WTC11 (cell line): ENCODE results near the gene SH2D4B. TPM values are rescaled to one million over a fixed set of nuclear protein-coding genes. Genes with fewer than 3 reads are reported as not detected.
A peak's percentile ranks its signal among the peaks of the same experiment; 100 is the strongest.

Experiments
- ATAC-seq: fragments of 200-7000 bp; cut with Tn5 transposase; 2 replicates; pipeline ENCODE4 v1.10.0; 2021; ENCODE audit warnings: mild to moderate bottlenecking, moderate library complexity
- CTCF ChIA-PET: fragments of 300-600 bp; sonication (Branson Sonifier 250); formaldehyde crosslinking; loops from one replicate; lab custom pipeline; 2021; ENCODE audit warnings: antibody characterized with exemption; lab: Charles Lee
- POLR2A ChIA-PET: fragments of 350-600 bp; sonication (Branson Sonifier 250); formaldehyde crosslinking; loops from one replicate; lab custom pipeline; 2021; ENCODE audit warnings: antibody characterized with exemption; lab: Charles Lee
- DNase-seq: peaks from one replicate; pipeline ENCODE4 v3.0.0; 2021; ENCODE audit warnings: low spot score
- H3K27ac Mint-ChIP-seq: 2 replicates; pipeline ENCODE4 v1.8.0; 2021; ENCODE audit warnings: mixed read lengths
- H3K27me3 Mint-ChIP-seq: 2 replicates; pipeline ENCODE4 v1.8.0; 2021; ENCODE audit warnings: low read depth, mild to moderate bottlenecking, moderate library complexity, mixed read lengths
- H3K36me3 Mint-ChIP-seq: 2 replicates; pipeline ENCODE4 v1.8.0; 2021; ENCODE audit warnings: mixed read lengths
- H3K4me1 Mint-ChIP-seq: 2 replicates; pipeline ENCODE4 v1.8.0; 2022; ENCODE audit warnings: mixed read lengths
- H3K4me3 Mint-ChIP-seq: 2 replicates; pipeline ENCODE4 v1.8.0; 2021; ENCODE audit warnings: mild to moderate bottlenecking, moderate library complexity, mixed read lengths
- H3K9me3 Mint-ChIP-seq: 2 replicates; pipeline ENCODE4 v1.8.0; 2021; ENCODE audit warnings: mixed read lengths
- CREM ChIP-seq: sonication (generic); formaldehyde crosslinking; IDR thresholded peaks from 2 replicates; pipeline ENCODE4 v1.8.1; 2022; ENCODE audit warnings: mild to moderate bottlenecking, missing genetic modification reagents, moderate library complexity
- ETV6 ChIP-seq: sonication (generic); formaldehyde crosslinking; IDR thresholded peaks from 2 replicates; pipeline ENCODE4 v1.8.1; 2022; ENCODE audit warnings: mild to moderate bottlenecking, missing genetic modification reagents
- FOXP1 ChIP-seq: sonication (generic); formaldehyde crosslinking; IDR thresholded peaks from 2 replicates; pipeline ENCODE4 v1.8.0; 2022; ENCODE audit warnings: missing genetic modification reagents, mild to moderate bottlenecking, moderate library complexity, borderline replicate concordance
- KAT7 ChIP-seq: sonication (generic); formaldehyde crosslinking; IDR thresholded peaks from 2 replicates; pipeline ENCODE4 v1.8.1; 2023; ENCODE audit warnings: missing genetic modification reagents, mild to moderate bottlenecking, borderline replicate concordance
- MYBL2 ChIP-seq: sonication (generic); formaldehyde crosslinking; IDR thresholded peaks from 2 replicates; pipeline ENCODE4 v1.8.1; 2023; ENCODE audit warnings: mild to moderate bottlenecking, moderate library complexity, missing genetic modification reagents
- NR3C1 ChIP-seq: sonication (generic); formaldehyde crosslinking; conservative IDR thresholded peaks from 2 replicates; pipeline ENCODE4 v1.8.1; 2023; ENCODE audit warnings: low read depth, mild to moderate bottlenecking, missing genetic modification reagents
- PRRX2 ChIP-seq: fragments of 250-450 bp; sonication (Bioruptor Pico); IDR thresholded peaks from 2 replicates; pipeline ENCODE4 v1.8.0; 2021; ENCODE audit warnings: mild to moderate bottlenecking
- SMAD3 ChIP-seq: sonication (generic); formaldehyde crosslinking; IDR thresholded peaks from 2 replicates; pipeline ENCODE4 v1.8.0; 2022; ENCODE audit warnings: missing genetic modification reagents, mild to moderate bottlenecking, borderline replicate concordance
- SMAD4 ChIP-seq: sonication (generic); formaldehyde crosslinking; IDR thresholded peaks from 2 replicates; pipeline ENCODE4 v1.8.0; 2022; ENCODE audit warnings: mild to moderate bottlenecking, missing genetic modification reagents
- TEAD4 ChIP-seq: sonication (generic); formaldehyde crosslinking; IDR thresholded peaks from 2 replicates; pipeline ENCODE4 v1.8.0; 2022; ENCODE audit warnings: mild to moderate bottlenecking, missing genetic modification reagents
- ZNF121 ChIP-seq: sonication (generic); formaldehyde crosslinking; IDR thresholded peaks from 2 replicates; pipeline ENCODE4 v1.8.0; 2023; ENCODE audit warnings: missing genetic modification reagents
- ZNF138 ChIP-seq: sonication (generic); formaldehyde crosslinking; conservative IDR thresholded peaks from 2 replicates; pipeline ENCODE4 v1.8.1; 2022; ENCODE audit warnings: mild to moderate bottlenecking, moderate library complexity, missing genetic modification reagents
- ZNF416 ChIP-seq: fragments of 250-450 bp; sonication (Bioruptor Pico); IDR thresholded peaks from 2 replicates; pipeline ENCODE4 v1.9.0; 2021; ENCODE audit warnings: mild to moderate bottlenecking, inconsistent platforms
- total RNA-seq: library from RNA; stranded (reverse); gene quantifications from 3 replicates; pipeline ENCODE4 v1.2.3, GENCODE V29; 2021
- TF ChIP-seq, protein P1 (sequence below): sonication (generic); formaldehyde crosslinking; IDR thresholded peaks from 2 replicates; pipeline ENCODE4 v1.8.1; 2023; ENCODE audit warnings: mild to moderate bottlenecking, missing genetic modification reagents, moderate library complexity
- TF ChIP-seq, protein P2 (sequence below): sonication (generic); formaldehyde crosslinking; IDR thresholded peaks from 2 replicates; pipeline ENCODE4 v1.8.1; 2023; ENCODE audit warnings: mild to moderate bottlenecking, moderate library complexity, missing genetic modification reagents
- TF ChIP-seq, protein P3 (sequence below): sonication (generic); formaldehyde crosslinking; IDR thresholded peaks from 2 replicates; pipeline ENCODE4 v1.8.1; 2022; ENCODE audit warnings: mild to moderate bottlenecking, moderate library complexity, missing genetic modification reagents
- TF ChIP-seq, protein P4 (sequence below): sonication (generic); formaldehyde crosslinking; IDR thresholded peaks from 2 replicates; pipeline ENCODE4 v1.8.0; 2022; ENCODE audit warnings: mild to moderate bottlenecking, missing genetic modification reagents
- TF ChIP-seq, protein P5 (sequence below): sonication (generic); formaldehyde crosslinking; IDR thresholded peaks from 2 replicates; pipeline ENCODE4 v1.8.0; 2023; ENCODE audit warnings: mild to moderate bottlenecking, missing genetic modification reagents

The SH2D4B gene
- total RNA-seq, 1 experiment from 2014 or later, result 0.04 TPM

DNA sequence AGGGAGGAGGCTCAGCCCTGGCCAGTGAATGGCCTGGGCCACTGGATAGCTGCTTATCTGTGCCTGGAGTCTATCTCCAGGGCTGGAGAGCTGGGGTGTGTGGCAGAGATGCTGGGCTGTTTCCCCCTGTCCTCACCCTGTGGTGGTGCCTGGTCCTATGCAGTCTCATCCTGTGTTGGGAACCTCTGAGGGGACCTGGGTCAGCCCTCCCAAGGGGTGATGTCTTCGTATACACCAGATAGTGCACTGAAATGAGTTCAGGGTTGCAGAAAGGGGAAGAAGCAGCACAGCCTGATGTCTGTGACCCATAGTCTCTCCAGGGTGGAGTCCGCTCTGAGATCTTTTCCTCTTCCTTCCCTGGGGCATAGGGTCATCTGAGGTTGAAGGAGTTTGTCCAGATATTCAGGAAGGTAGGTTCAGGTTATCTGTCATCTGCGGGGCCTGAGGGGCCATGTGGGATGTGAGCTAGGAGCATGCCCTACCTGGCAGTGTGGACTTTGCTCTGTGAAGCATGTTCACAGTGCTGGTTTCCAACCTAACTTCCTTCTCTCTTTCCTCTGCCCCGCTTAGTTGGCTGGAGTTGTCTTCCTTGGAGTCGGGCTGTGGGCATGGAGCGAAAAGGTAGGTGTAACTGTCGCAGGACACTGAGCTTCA lies 33.4 kb upstream of the SH2D4B start:
- DNase-seq (no peak), ATAC-seq (peak; percentile 72)
- Mint-ChIP-seq H3K27me3 (no peaks in the 10 kb centered on the region), H3K4me3 (no peak overlapping the region), H3K4me1 (peaks cover 49% of the 10 kb centered on the region), H3K27ac (peak overlapping the region; percentile 55; the same call in 1 of the 2 replicates), H3K9me3 (no peaks in the 10 kb centered on the region), H3K36me3 (peaks cover 10% of the 10 kb centered on the region; the same call in 1 of the 2 replicates)
- ChIA-PET CTCF (interaction anchor here (0.9 to 20.7 kb wide), 21 partner anchors 7 to 247 kb away, joined by 3 to 802 read pairs (median 12); partner anchors contain the start of genes PRXL2A, SH2D4B and TSPAN14), POLR2A (interaction anchor here (1.3 to 1.9 kb wide), 3 partner anchors 43 to 60 kb away, joined by 3 to 6 read pairs (median 4); no protein-coding TSS in a partner anchor)
- TF ChIP-seq ZNF416 (CRISPR knock-in tag) (no peak), FOXP1 (CRISPR knock-in tag) (no peak), ZNF138 (CRISPR knock-in tag) (no peak)
- TF ChIP-seq, protein P1, sequence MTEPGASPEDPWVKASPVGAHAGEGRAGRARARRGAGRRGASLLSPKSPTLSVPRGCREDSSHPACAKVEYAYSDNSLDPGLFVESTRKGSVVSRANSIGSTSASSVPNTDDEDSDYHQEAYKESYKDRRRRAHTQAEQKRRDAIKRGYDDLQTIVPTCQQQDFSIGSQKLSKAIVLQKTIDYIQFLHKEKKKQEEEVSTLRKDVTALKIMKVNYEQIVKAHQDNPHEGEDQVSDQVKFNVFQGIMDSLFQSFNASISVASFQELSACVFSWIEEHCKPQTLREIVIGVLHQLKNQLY (CRISPR knock-in tag), result 0 out of 2 replicates have a peak, but pooled peaks have one; percentile 44

DNA sequence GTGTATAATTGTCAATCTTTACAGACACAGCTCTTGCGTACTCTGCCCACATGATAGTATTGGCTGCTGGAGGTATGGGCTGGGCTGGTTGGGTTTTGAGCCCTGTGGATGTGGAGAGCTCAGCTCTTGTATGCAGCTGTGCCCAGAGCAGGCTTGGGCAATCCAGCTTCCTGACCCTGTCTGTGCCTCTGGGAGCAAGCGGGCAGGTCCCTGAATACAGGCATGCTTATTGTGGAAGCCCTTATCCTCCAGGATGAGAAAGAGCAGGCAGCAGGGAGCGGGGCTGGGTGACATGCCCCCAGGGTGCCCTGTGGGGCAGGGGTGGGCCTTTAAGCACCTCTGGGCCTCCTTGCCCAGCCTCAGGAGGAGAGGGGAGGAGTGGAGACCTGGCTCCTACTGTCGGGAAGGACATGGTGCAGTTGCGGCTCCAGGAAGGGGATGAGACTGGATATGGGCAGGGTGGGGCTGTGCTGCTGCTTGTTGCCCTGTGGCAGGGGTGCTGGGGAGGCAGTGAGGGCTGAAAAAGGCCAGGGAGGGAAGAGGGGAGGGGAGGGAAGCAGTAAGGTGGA lies 32.7 kb upstream of the SH2D4B start:
- CTCF ChIA-PET, result interaction anchor here (0.7 to 20.7 kb wide), 44 partner anchors 8 to 248 kb away, joined by 3 to 802 read pairs (median 7); partner anchors contain the start of genes PRXL2A, SH2D4B and TSPAN14
- POLR2A ChIA-PET, result interaction anchor here (0.7 to 1.9 kb wide), 3 partner anchors 44 to 117 kb away, joined by 3 to 6 read pairs (median 3); no protein-coding TSS in a partner anchor

DNA sequence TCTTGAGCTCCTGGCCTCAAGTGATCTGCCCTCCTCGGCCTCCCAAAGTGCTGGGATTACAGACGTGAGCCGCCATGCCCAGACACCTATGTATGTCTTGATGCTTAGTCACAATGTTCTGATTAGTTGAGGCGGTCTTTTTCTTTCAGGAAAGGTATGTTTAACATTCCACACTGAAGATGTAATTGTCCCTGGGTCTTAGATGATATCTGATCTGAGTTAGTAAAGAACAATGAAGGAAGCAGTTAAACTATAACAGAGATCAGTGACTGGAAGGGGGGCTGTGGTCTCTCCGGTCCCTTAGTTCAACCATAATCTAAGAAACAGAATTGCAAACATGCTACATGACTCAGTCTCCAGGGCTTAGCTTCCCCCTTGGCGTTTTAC lies 31.5 kb upstream of the SH2D4B start:
- TF ChIP-seq MYBL2 (CRISPR knock-in tag), result no peak
- no peak for TF ChIP-seq ZNF121 (CRISPR knock-in tag)
- no peak for TF ChIP-seq TEAD4
- no peak for TF ChIP-seq KAT7 (CRISPR knock-in tag)
- TF ChIP-seq, protein P2, sequence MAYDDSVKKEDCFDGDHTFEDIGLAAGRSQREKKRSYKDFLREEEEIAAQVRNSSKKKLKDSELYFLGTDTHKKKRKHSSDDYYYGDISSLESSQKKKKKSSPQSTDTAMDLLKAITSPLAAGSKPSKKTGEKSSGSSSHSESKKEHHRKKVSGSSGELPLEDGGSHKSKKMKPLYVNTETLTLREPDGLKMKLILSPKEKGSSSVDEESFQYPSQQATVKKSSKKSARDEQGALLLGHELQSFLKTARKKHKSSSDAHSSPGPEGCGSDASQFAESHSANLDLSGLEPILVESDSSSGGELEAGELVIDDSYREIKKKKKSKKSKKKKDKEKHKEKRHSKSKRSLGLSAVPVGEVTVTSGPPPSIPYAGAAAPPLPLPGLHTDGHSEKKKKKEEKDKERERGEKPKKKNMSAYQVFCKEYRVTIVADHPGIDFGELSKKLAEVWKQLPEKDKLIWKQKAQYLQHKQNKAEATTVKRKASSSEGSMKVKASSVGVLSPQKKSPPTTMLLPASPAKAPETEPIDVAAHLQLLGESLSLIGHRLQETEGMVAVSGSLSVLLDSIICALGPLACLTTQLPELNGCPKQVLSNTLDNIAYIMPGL (CRISPR knock-in tag), result no peak
- TF ChIP-seq, protein P3, sequence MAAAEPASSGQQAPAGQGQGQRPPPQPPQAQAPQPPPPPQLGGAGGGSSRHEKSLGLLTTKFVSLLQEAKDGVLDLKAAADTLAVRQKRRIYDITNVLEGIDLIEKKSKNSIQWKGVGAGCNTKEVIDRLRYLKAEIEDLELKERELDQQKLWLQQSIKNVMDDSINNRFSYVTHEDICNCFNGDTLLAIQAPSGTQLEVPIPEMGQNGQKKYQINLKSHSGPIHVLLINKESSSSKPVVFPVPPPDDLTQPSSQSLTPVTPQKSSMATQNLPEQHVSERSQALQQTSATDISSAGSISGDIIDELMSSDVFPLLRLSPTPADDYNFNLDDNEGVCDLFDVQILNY, result no peak
- no peak for TF ChIP-seq SMAD4 (CRISPR knock-in tag)
- peaks cover 15% of the 10 kb centered on the region for H3K36me3 Mint-ChIP-seq

More for the DNA sequence above, 32.7 kb upstream of the SH2D4B start:
- TF ChIP-seq NR3C1, result no peak
- TF ChIP-seq, protein P4, sequence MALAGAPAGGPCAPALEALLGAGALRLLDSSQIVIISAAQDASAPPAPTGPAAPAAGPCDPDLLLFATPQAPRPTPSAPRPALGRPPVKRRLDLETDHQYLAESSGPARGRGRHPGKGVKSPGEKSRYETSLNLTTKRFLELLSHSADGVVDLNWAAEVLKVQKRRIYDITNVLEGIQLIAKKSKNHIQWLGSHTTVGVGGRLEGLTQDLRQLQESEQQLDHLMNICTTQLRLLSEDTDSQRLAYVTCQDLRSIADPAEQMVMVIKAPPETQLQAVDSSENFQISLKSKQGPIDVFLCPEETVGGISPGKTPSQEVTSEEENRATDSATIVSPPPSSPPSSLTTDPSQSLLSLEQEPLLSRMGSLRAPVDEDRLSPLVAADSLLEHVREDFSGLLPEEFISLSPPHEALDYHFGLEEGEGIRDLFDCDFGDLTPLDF (CRISPR knock-in tag), result no peak
- no peak for TF ChIP-seq SMAD3 (CRISPR knock-in tag)
- TF ChIP-seq, protein P5, sequence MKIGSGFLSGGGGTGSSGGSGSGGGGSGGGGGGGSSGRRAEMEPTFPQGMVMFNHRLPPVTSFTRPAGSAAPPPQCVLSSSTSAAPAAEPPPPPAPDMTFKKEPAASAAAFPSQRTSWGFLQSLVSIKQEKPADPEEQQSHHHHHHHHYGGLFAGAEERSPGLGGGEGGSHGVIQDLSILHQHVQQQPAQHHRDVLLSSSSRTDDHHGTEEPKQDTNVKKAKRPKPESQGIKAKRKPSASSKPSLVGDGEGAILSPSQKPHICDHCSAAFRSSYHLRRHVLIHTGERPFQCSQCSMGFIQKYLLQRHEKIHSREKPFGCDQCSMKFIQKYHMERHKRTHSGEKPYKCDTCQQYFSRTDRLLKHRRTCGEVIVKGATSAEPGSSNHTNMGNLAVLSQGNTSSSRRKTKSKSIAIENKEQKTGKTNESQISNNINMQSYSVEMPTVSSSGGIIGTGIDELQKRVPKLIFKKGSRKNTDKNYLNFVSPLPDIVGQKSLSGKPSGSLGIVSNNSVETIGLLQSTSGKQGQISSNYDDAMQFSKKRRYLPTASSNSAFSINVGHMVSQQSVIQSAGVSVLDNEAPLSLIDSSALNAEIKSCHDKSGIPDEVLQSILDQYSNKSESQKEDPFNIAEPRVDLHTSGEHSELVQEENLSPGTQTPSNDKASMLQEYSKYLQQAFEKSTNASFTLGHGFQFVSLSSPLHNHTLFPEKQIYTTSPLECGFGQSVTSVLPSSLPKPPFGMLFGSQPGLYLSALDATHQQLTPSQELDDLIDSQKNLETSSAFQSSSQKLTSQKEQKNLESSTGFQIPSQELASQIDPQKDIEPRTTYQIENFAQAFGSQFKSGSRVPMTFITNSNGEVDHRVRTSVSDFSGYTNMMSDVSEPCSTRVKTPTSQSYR, result no peak
- no peak for TF ChIP-seq CREM (CRISPR knock-in tag)
- no peak for TF ChIP-seq ETV6 (CRISPR knock-in tag)
- TF ChIP-seq PRRX2 (CRISPR knock-in tag), result no peak
- Mint-ChIP-seq H3K4me1 (peaks cover 44% of the 10 kb centered on the region), H3K36me3 (peaks cover 13% of the 10 kb centered on the region), H3K4me3 (no peak overlapping the region), H3K9me3 (no peaks in the 10 kb centered on the region), H3K27me3 (no peaks in the 10 kb centered on the region), H3K27ac (peak overlapping the region; percentile 55; the same call in 1 of the 2 replicates)
- ATAC-seq (no peak), DNase-seq (no peak)

More for the DNA sequence above, 31.5 kb upstream of the SH2D4B start:
- Mint-ChIP-seq H3K27me3 (no peaks in the 10 kb centered on the region), H3K4me1 (peaks cover 37% of the 10 kb centered on the region), H3K27ac (peak overlapping the region; percentile 36; the same call in 1 of the 2 replicates), H3K4me3 (no peak overlapping the region), H3K9me3 (no peaks in the 10 kb centered on the region)
- DNase-seq (no peak), ATAC-seq (no peak)
- CTCF ChIA-PET, result interaction anchor here (0.6 to 20.7 kb wide), 52 partner anchors 8 to 312 kb away, joined by 3 to 802 read pairs (median 6); partner anchors contain the start of genes PRXL2A, SH2D4B and TSPAN14
- POLR2A ChIA-PET, result interaction anchor here (0.7 to 1.9 kb wide), 3 partner anchors 51 to 62 kb away, joined by 3 to 6 read pairs (median 5); no protein-coding TSS in a partner anchor
